GM19099 (cell line): Measurements from ENCODE around the gene MROH7.

Experiments used
- POLR2A ChIP-seq: IDR thresholded peaks from 3 replicates; pipeline ENCODE4 v1.6.1; 2011; ENCODE audit warnings: low read depth; ENCODE audit not compliant: insufficient read length; ENCODE audit errors: extremely low read depth

The MROH7 gene

DNA sequence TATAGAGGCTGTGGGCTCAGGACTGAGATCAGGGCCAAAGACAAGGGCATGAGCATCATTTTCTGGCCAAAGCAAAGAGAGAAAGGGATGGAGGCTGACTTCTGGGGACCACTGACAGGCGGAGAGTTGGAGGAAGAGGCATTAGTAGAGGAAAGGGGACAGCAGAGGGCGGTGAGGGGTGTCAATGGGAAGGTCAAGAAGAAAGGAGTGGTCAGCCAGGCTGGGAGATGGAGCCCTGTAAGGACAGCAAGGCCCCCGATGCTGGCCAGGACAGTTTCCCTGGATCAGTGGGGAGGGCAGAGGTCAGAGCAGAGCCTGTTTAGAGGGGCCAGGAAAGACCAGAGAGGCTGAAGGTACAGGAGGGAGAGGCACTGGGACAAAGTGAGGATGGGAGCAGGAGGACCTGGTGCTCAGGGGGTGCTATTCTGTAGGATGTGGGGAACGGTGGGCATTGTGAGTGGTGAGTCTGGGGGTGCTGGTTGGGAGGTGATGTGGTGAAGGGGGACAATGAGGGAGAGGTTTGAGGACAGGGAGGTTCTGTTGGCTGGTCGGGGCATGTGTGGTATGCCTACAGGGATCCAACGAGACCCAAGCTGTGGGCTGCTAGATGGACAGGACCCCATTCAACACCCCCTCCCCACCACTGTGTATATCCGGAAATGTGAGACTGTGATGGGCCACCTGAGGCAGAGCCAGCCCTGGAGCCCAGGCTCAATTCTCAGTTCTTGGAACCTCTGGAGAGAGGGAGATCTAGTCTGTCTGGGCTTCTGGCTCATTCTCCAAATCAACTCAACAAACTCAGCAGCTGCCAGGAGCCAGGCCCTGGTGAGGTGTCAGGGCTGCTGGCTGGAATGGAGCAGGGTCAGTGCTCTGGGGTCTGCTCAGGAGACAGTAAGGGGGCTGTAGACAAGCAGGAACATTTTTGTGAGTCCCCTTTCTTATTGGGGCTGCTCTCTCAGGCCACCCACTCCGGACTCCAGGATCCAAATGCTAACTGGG lies 16.8 kb upstream of the MROH7 start:
- TF ChIP-seq POLR2A = no peak

DNA sequence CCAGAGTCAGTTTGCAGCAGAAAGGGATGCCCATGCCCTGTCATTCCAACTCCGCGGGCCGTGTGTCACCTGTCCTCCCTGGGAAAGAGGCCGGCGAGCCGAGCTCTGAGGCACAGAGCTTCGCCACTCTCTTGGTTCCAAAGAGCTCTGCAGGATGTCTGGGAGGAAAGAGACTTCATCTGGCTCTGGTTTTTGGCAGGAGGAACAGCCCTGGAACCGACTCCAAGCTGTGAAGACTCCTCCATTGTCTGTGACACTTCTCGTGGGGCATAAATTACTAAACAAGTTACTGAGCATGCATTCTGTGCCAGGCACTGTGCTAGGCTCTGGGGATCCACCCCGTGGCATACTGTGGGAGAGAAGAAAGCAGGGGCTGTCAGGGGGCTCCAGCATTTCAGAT lies 14.4 kb upstream of the MROH7 start:
- no peak for TF ChIP-seq POLR2A

DNA sequence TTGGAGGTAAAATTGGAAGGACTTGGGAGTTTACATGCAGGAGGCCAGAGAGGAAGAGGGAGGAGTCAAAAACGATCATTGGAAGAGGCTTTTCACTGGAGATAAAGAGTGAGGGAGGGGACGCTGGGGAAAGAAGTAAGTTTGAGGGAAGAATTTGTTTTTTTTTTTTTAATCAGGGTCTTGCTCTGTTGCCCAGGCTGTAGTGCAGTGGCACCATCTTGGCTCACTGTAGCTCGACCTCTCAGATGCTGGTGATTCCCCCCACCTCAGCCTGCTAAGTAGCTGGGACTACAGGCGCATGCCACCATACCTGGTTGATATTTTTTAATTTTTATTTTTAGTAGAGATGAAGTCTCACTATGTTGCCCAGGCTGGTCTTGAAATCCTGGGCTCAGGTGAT lies 1.2 kb upstream of the MROH7 start:
- TF ChIP-seq POLR2A = no peak

- no peak for TF ChIP-seq POLR2A
Measured at GRCh38 chr1:54643736-54644135, 2.1 kb downstream of the MROH7 start.

GRCh38 chr1:54645806-54646676 lies 4.5 kb downstream of the MROH7 start:
- no peak for TF ChIP-seq POLR2A

DNA sequence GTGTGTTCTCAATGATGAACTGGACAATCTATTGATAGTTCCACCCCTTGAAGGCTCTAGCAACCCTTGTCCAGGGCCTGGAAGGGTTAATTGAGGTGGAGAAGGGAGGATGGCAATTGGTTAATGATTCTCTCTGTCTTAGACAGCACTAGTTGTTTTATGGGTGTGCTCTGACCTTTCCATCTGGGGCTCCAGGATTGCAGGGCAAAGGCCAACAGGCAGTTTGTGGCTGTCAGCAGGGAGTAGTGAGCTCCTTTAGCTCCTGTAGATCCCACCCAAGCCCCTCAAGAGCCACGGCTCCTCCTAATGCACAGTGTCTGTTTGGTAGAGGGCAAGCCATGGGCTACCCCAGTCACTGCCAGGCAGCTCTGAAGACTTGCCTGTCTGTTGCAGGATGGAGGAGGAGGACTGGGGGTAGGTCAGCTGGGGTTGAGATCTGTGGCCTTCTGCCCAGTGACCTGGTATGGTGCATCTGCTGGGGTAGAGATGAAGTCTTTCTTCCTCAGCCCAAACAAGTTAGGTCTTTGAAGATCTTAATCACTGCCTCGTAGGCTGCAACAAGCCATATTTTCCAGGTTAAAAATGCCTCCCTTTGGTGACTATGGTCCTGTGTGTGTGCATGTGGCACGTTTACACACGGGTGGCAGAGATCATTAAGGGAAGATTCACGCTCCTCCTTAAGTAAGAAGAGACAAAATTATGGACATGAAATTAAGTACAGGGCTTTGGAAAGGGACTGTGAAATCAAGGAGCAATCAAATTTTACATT lies 7.7 kb downstream of the MROH7 start:
- no peak for TF ChIP-seq POLR2A

GRCh38 chr1:54649921-54650320 lies 8.3 kb downstream of the MROH7 start:
- no peak for TF ChIP-seq POLR2A

GRCh38 chr1:54650417-54650816 lies 8.8 kb downstream of the MROH7 start:
- no peak for TF ChIP-seq POLR2A

DNA sequence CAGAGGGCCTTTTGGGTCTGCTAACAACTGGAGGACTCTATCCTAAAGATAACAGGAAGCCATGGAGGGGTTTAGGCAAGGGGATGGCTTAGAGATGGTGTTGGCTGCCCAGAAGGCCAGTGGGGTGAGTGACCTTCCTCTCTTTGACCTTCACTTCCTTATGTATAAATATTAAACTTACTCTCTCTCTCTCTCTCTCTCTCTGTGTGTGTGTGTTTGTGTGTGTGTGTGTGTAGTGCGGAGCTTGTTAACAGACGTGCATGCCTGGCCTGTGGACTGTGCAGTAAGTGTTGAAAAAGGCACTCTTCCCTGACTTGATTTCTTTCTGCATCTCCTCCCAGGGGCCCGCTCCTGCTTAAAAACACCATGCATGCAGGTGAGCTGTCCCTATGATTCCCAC lies 10.0 kb downstream of the MROH7 start:
- TF ChIP-seq POLR2A = no peak

DNA sequence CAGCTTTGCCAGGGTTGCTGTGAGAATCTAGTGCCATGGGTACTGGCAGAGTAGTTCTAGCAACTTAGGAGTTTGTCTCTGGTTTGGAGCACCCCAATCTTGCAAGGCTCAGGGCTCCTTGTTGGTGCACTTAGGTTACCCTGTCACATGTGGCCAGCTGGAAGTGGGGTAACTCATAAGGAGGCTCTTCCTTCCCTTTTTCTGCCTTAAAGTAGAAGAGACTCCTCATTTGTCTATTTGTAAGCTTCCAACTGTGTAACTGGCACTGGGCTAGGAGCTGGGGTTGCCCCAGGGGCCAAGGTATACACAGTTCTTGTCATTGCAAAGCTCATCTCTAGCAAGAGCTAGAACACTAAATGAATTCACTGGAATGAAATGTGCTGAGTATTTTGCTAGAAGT lies 10.6 kb downstream of the MROH7 start:
- TF ChIP-seq POLR2A = no peak

- no peak for TF ChIP-seq POLR2A
Measured at GRCh38 chr1:54653036-54653435, 11.4 kb downstream of the MROH7 start.

- TF ChIP-seq POLR2A = no peak
Measured at GRCh38 chr1:54658164-54658913, 16.8 kb downstream of the MROH7 start.

- no peak for TF ChIP-seq POLR2A
Measured at GRCh38 chr1:54663725-54664124, 22.1 kb downstream of the MROH7 start.

- TF ChIP-seq POLR2A = no peak
Measured at GRCh38 chr1:54664364-54664763, 22.8 kb downstream of the MROH7 start.
